SK-N-MC (cell line): Measurements from ENCODE around the gene CDC14A.
A peak's percentile ranks its signal among the peaks of the same experiment; 100 is the strongest.

Experiments
- DNase-seq: peaks from one replicate; pipeline ENCODE4 v3.0.0-alpha.2; 2011; ENCODE audit warnings: low read depth, low spot score
- H3K27ac ChIP-seq: fragments of 200-600 bp; sonication (generic); 2 replicates; pipeline ENCODE4 v1.5.1; 2016; ENCODE audit warnings: mixed run types
- H3K36me3 ChIP-seq: fragments of 200-600 bp; sonication (generic); 2 replicates; pipeline ENCODE4 v1.6.1; 2017; ENCODE audit warnings: antibody characterized with exemption, low read length, mixed read lengths; ENCODE audit not compliant: insufficient read depth
- H3K4me3 ChIP-seq: fragments of 200-600 bp; sonication (generic); 2 replicates; pipeline ENCODE4 v1.5.1; 2016
- H3K9ac ChIP-seq: fragments of 200-600 bp; sonication (generic); 2 replicates; pipeline ENCODE4 v1.8.0; 2017; ENCODE audit warnings: mixed run types, mixed read lengths; ENCODE audit not compliant: insufficient read length
- H3K9me3 ChIP-seq: fragments of 200-600 bp; sonication (generic); 2 replicates; pipeline ENCODE4 v1.6.1; 2017; ENCODE audit warnings: low read depth, mild to moderate bottlenecking, antibody characterized with exemption, low read length, moderate library complexity, mixed read lengths
- EZH2 ChIP-seq: fragments of 200-600 bp; sonication (generic); IDR thresholded peaks from one replicate; pipeline ENCODE4 v1.6.1; 2017; ENCODE audit warnings: antibody characterized with exemption
- FOXP2 ChIP-seq: optimal IDR thresholded peaks from 2 replicates; pipeline ENCODE3; 2011; ENCODE audit warnings: mild to moderate bottlenecking, moderate library complexity; ENCODE audit not compliant: insufficient read depth; ENCODE audit errors: extremely low read length, control extremely low read depth
- POLR2AphosphoS5 ChIP-seq: IDR thresholded peaks from 2 replicates; pipeline ENCODE4 v1.6.1; 2012; ENCODE audit warnings: mild to moderate bottlenecking, low read depth, low read length, borderline replicate concordance

CDC14A gene

DNA sequence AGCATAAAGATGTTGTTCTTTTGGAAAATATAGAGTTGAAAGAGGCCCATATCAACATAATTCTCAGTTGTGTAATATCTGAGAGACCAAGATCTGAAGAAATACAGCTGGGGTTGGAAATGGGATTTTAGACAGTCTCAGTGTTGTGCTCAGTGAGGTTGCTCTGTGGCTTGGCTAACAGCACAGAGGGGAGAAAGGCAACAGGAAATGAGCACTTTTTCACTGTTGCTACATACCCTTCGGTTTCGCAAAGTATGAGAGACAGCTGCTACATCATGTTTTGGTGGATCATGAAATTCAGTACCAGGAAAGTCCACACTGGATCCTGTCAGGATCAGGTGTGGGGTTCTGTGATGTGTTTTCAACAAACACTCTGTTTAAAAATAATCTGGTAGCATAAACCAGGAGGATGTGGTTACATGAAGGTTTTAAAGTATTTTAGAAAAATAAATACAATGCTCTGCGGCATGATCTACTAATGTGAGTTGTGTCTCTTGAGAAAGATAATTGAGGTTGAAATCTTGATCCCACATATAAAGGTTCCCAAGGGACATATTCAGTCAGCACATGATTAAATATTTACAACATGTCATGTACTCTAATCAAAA lies 178.7 kb downstream of the CDC14A start:
- Histone ChIP-seq H3K4me3 (no peak overlapping the region), H3K27ac (no peak overlapping the region), H3K9ac (no peak overlapping the region), H3K9me3 (no peaks in the 10 kb centered on the region), H3K36me3 (no peaks in the 10 kb centered on the region)
- TF ChIP-seq EZH2 (no peak), POLR2AphosphoS5 (no peak), FOXP2 (no peak)
- no peak for DNase-seq

DNA sequence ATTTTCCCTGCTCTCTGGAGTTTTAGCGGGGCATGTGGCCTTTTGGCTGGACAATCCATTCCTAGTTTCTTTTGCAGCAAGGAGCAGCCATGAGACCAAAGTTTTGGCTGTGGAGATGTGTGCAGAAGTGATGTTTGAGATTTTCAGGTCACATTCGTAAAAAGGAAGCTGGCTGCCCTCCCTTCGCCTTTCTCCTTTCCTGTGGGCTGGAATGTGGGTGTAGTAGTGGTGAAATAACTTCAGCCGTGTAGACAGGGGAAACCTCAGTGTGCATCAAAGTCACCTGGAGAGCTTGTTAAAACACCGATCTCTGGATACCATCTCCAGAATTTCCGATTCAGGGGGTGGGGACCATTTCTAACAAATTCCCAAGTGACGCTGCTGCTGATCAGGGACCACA lies 180.3 kb downstream of the CDC14A start:
- no peak overlapping the region for H3K4me3 ChIP-seq
- no peak overlapping the region for H3K9ac ChIP-seq
- TF ChIP-seq EZH2 (no peak), POLR2AphosphoS5 (no peak), FOXP2 (no peak)
- H3K36me3 ChIP-seq: no peaks in the 10 kb centered on the region
- no peaks in the 10 kb centered on the region for H3K9me3 ChIP-seq
- no peak for DNase-seq
- H3K27ac ChIP-seq: no peak overlapping the region

DNA sequence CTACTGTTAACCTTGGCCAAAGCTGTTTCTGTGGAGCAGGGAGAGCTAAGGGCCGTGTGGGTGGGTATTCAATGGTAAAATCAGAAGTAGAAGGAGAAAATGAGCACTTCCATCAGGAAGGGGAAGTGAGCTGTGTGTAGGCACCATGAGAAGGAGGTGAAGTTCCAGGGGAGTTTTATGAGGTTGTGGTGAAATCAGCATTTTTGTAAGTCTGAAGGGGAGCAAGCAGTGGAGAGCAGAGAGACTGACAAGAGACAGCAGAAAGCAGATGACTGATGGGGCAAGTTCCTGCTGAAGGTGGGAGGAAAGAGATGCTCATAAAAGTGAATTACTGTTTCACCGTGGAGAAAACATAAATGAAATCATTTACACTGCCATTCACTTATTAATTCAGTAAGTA lies 183.0 kb downstream of the CDC14A start:
- no peaks in the 10 kb centered on the region for H3K36me3 ChIP-seq
- H3K4me3 ChIP-seq: no peak overlapping the region
- H3K9ac ChIP-seq: no peak overlapping the region
- H3K9me3 ChIP-seq: no peaks in the 10 kb centered on the region
- DNase-seq: no peak
- TF ChIP-seq POLR2AphosphoS5: no peak
- H3K27ac ChIP-seq: no peak overlapping the region

DNA sequence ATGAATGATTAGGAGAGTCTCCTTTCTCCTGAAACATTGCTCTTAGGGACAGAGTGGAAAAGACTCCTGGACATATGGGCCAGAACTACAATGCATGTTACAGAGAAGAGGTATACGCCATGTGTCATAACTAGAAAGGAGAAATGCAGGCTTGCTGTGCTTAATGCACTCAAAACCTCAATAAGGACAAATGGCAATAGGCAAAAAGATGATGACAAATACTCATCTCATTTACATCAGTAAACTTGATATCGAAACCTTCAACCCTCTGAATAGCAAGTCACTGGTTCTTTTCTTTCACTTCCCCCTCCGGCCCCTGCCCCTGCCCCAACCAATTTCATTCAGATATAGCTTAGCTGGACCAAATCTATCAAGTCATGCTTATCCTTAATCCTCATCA lies 183.7 kb downstream of the CDC14A start:
- Histone ChIP-seq H3K27ac (no peak overlapping the region), H3K4me3 (no peak overlapping the region), H3K9ac (no peak overlapping the region), H3K36me3 (no peaks in the 10 kb centered on the region), H3K9me3 (no peaks in the 10 kb centered on the region)
- TF ChIP-seq EZH2: no peak
- no peak for TF ChIP-seq FOXP2
- no peak for TF ChIP-seq POLR2AphosphoS5
- no peak for DNase-seq

DNA sequence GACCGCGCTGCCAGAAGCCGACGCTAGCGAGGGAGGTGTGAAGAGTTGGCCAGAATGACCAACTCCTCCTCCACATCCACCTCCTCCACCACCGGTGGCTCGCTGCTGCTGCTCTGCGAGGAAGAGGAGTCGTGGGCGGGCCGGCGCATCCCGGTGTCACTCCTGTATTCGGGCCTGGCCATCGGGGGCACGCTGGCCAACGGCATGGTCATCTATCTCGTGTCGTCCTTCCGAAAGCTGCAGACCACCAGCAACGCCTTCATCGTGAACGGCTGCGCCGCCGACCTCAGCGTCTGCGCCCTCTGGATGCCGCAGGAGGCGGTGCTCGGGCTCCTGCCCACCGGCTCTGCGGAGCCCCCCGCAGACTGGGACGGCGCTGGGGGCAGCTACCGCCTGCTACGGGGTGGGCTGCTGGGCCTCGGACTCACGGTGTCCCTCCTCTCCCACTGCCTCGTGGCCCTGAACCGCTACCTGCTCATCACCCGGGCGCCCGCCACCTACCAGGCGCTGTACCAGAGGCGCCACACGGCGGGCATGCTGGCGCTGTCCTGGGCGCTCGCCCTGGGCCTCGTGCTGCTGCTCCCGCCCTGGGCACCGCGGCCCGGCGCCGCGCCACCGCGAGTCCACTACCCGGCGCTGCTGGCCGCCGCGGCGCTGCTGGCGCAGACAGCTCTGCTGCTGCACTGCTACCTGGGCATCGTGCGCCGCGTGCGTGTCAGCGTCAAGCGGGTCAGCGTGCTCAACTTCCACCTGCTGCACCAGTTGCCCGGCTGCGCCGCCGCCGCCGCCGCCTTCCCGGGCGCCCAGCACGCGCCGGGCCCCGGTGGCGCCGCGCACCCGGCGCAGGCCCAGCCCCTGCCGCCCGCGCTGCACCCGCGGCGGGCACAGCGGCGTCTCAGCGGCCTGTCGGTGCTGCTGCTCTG lies 186.9 kb downstream of the CDC14A start:
- no peak overlapping the region for H3K9ac ChIP-seq
- H3K4me3 ChIP-seq: peak overlapping the region; percentile 84

DNA sequence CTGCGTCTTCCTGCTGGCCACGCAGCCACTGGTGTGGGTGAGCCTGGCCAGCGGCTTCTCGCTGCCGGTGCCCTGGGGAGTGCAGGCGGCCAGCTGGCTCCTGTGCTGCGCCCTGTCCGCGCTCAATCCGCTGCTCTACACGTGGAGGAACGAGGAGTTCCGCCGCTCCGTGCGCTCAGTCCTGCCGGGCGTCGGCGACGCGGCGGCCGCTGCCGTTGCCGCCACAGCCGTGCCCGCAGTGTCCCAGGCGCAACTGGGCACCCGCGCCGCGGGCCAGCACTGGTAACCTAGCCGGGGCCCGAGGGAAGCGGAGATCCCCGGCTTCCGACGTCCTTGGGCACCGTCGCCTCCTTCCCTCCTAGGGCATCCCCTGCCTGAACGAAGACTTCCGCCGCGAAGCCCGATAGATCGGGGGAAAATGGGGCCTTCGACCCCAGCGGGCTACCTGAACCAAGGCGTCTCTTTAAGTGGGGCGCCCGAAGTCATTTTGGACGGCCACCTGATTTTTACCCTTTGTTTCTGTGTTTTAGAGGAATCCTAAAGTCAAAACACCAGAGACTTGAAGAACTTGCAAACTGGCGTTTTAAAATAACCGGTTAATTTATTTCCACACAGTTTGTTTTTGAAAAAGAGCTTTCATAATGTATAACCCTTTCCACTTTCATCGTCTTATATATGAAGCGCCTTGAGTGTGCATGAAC lies 187.7 kb downstream of the CDC14A start:
- no peaks in the 10 kb centered on the region for H3K36me3 ChIP-seq
- peak overlapping the region; percentile 84 for H3K4me3 ChIP-seq
- no peak for TF ChIP-seq POLR2AphosphoS5
- TF ChIP-seq EZH2: no peak
- TF ChIP-seq FOXP2: no peak
- DNase-seq: no peak
- H3K9me3 ChIP-seq: no peaks in the 10 kb centered on the region
- H3K27ac ChIP-seq: no peak overlapping the region
- H3K9ac ChIP-seq: no peak overlapping the region

More for the DNA sequence above, 186.9 kb downstream of the CDC14A start:
- DNase-seq: no peak
- Histone ChIP-seq H3K36me3 (no peaks in the 10 kb centered on the region), H3K9me3 (no peaks in the 10 kb centered on the region), H3K27ac (no peak overlapping the region)
- no peak for TF ChIP-seq EZH2
- TF ChIP-seq POLR2AphosphoS5: no peak
- TF ChIP-seq FOXP2: no peak

DNA sequence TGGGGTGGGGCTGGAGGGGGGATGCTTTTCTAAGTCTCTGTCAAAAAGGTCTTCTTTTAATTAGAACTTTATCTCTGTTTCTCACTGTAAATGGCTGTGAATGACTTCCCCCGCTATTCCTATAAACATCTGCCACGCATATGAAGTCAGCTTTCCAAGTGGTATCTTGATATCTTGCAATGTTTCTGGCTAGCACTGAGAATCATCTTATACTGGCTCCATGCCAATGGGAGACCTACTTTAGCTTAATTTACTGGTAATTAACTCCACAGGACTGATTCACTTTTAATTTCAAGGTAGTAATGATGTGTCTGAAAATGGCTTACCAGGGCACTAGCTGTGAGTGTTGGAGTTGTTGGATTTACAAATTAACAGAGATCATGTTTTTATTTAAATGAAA lies 190.0 kb downstream of the CDC14A start:
- H3K9me3 ChIP-seq: no peaks in the 10 kb centered on the region
- H3K27ac ChIP-seq: no peak overlapping the region
- H3K4me3 ChIP-seq: no peak overlapping the region
- no peaks in the 10 kb centered on the region for H3K36me3 ChIP-seq
- TF ChIP-seq EZH2: no peak
- TF ChIP-seq POLR2AphosphoS5: no peak
- TF ChIP-seq FOXP2: no peak
- no peak overlapping the region for H3K9ac ChIP-seq
- no peak for DNase-seq

DNA sequence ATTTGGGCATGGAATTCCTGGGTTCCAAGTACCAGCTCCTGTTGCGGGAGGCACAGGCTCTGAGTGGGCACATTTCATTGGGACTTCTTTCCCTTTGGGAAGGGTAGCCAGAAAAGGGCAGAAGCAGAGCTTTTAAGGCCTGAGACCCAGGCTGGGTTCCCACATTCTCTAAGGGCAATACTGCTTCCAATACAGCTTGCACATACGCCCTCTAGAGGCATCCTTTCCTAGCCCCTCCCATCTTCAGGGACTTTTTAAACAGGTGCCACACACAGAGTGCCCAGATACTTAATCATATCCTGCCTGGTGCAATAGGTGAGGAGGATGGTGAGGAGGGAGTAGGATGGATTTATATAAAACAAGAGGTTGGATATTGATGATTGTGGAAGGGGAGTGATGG lies 191.3 kb downstream of the CDC14A start:
- no peak for TF ChIP-seq EZH2
- TF ChIP-seq POLR2AphosphoS5: no peak
- no peak for TF ChIP-seq FOXP2
- no peak overlapping the region for H3K9ac ChIP-seq
- H3K36me3 ChIP-seq: no peaks in the 10 kb centered on the region
- DNase-seq: no peak
- H3K4me3 ChIP-seq: no peak overlapping the region
- no peak overlapping the region for H3K27ac ChIP-seq
- no peaks in the 10 kb centered on the region for H3K9me3 ChIP-seq

DNA sequence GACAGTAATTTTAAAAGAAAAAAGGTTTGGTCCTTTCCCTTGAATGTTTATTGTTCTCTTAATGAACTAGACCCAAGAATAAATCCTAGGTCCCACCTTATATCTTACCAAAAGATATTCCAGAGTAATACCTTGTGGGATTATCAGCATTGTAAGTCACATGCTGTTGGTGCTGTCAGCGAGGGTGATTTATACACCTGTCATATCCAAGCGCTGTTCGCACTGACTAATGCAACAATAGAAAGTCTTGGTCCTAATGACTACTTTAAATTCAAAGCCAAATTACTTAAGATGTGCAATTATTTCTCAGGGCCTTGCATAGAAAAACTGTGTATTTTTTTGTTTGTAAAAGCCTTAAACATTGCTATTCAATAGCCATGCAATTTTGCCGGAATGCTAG lies 192.5 kb downstream of the CDC14A start:
- Histone ChIP-seq H3K9me3 (no peaks in the 10 kb centered on the region), H3K9ac (no peak overlapping the region), H3K36me3 (no peaks in the 10 kb centered on the region), H3K27ac (no peak overlapping the region), H3K4me3 (no peak overlapping the region)
- no peak for DNase-seq
- TF ChIP-seq POLR2AphosphoS5 (no peak), FOXP2 (no peak), EZH2 (no peak)
